ENCODE data around the gene ZMYND11. TPM values are rescaled to one million over a fixed set of nuclear protein-coding genes. Genes with fewer than 3 reads are reported as not detected.

ZMYND11 gene
- total RNA-seq, 1 experiment from 2014 or later = 40.3 TPM

DNA sequence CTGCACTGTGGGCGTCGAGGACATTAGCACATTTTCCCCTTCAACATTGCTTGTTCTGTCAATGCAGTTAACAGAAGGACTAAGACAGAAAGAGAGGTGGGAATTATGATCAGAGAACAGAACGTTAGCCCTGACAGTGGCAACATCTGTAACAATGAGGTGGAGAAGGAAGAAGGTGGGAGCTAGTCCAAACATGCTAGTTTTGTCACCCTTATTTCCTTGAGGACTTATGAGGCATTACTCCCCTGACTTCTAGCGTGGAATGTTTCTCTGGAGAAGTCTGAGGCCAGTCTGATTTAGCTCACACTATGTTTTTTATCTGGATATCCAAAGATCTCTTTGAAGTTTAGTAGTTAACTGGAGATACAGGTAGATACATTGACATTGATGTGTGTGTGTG lies 73.4 kb downstream of the ZMYND11 start:
- no peaks in the 10 kb centered on the region for H3K36me3 Mint-ChIP-seq (ENCODE audit: insufficient read depth, unreplicated experiment)
- TF ChIP-seq, protein P1, sequence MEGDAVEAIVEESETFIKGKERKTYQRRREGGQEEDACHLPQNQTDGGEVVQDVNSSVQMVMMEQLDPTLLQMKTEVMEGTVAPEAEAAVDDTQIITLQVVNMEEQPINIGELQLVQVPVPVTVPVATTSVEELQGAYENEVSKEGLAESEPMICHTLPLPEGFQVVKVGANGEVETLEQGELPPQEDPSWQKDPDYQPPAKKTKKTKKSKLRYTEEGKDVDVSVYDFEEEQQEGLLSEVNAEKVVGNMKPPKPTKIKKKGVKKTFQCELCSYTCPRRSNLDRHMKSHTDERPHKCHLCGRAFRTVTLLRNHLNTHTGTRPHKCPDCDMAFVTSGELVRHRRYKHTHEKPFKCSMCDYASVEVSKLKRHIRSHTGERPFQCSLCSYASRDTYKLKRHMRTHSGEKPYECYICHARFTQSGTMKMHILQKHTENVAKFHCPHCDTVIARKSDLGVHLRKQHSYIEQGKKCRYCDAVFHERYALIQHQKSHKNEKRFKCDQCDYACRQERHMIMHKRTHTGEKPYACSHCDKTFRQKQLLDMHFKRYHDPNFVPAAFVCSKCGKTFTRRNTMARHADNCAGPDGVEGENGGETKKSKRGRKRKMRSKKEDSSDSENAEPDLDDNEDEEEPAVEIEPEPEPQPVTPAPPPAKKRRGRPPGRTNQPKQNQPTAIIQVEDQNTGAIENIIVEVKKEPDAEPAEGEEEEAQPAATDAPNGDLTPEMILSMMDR (IDR thresholded peaks at IDR 0.05; ENCODE audit: unreplicated experiment) = no peak
- H3K4me3 Mint-ChIP-seq (ENCODE audit: low read depth, unreplicated experiment) = no peak overlapping the region
- DNase-seq = no peak
- CTCF ChIA-PET = no interaction called here
- H3K27ac Mint-ChIP-seq (ENCODE audit: unreplicated experiment) = no peak overlapping the region
- no peaks in the 10 kb centered on the region for H3K4me1 Mint-ChIP-seq (ENCODE audit: low read depth, unreplicated experiment)
- intact Hi-C loops (cut with micrococcal nuclease; ENCODE audit: unreplicated experiment) = no loop called here
- no TSS peak for BruUV-seq (replicated peaks)
- no peaks in the 10 kb centered on the region for H3K27me3 Mint-ChIP-seq (ENCODE audit: unreplicated experiment)
- peaks cover 2% of the 10 kb centered on the region for H3K9me3 Mint-ChIP-seq (ENCODE audit: low read depth, unreplicated experiment)

DNA sequence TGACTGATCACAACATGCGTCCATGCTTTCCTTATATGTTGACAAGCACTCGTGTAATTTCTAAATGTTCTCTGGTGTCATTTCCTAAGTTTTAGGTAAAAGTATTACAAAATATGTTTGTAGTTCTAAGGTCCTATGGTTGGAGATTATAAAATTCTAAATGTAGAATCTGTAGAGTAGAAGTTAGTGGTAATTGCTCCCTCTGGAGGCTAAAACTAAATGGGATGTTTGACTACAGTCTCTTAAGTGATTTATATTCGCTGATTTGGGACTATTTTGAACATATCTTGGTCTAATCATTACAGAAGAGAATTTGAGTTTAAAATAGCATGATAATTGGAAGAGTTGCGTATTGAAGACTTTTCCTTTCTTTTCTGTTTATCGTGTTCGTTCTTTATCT lies 74.1 kb downstream of the ZMYND11 start:
- Mint-ChIP-seq H3K27ac (ENCODE audit: unreplicated experiment) (no peak overlapping the region), H3K4me1 (ENCODE audit: low read depth, unreplicated experiment) (no peaks in the 10 kb centered on the region), H3K4me3 (ENCODE audit: low read depth, unreplicated experiment) (no peak overlapping the region), H3K36me3 (ENCODE audit: insufficient read depth, unreplicated experiment) (no peaks in the 10 kb centered on the region), H3K27me3 (ENCODE audit: unreplicated experiment) (no peaks in the 10 kb centered on the region), H3K9me3 (ENCODE audit: low read depth, unreplicated experiment) (peaks cover 2% of the 10 kb centered on the region)
- TF ChIP-seq, protein P1 (IDR thresholded peaks at IDR 0.05; ENCODE audit: unreplicated experiment) = no peak
- no TSS peak for BruUV-seq (replicated peaks)
- DNase-seq = no peak
- intact Hi-C loops (cut with micrococcal nuclease; ENCODE audit: unreplicated experiment) = no loop called here
- CTCF ChIA-PET = no interaction called here

DNA sequence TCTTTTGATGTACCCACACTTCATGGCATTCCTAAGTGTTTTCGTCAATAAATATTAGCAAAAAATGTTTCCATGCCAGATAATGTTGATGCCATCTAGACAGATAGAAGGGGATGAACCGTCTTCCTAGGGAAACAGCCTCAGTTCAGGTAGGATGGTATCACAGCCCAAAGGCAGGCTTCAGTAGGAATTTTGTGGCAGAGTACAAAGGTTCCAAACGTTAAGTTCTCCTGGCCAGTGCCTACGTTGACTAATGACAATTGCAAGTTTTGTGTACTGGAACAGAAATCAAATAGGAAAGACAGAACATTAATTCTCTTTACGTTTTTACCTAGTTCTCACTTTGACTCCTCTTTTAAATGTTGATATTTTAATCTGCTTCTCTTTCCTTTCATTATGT lies 75.0 kb downstream of the ZMYND11 start:
- intact Hi-C loops (cut with micrococcal nuclease; ENCODE audit: unreplicated experiment) = no loop called here

DNA sequence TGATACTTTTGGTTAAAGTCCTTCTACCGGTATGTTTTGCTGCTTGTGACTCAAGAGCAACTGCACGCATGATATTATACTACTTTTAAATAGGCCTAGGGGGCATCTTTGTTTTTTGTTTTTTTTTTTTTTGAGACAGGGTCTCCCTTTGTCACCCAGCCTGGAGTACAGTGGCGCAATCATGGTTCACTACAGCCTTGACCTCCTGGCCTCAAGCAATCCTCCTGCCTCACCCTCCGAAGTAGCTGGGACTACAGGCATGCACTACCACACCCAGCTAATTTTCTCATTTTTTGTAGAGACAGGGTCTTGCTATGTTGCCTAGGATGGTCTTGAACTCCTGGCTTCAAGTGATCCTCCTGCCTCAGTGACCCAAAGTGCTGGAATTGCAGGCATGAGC lies 80.2 kb downstream of the ZMYND11 start:
- DNase-seq = no peak
- Mint-ChIP-seq H3K36me3 (ENCODE audit: insufficient read depth, unreplicated experiment) (no peaks in the 10 kb centered on the region), H3K27me3 (ENCODE audit: unreplicated experiment) (no peaks in the 10 kb centered on the region), H3K9me3 (ENCODE audit: low read depth, unreplicated experiment) (no peaks in the 10 kb centered on the region), H3K4me3 (ENCODE audit: low read depth, unreplicated experiment) (no peak overlapping the region), H3K4me1 (ENCODE audit: low read depth, unreplicated experiment) (no peaks in the 10 kb centered on the region), H3K27ac (ENCODE audit: unreplicated experiment) (no peak overlapping the region)
- BruUV-seq (replicated peaks) = no TSS peak
- TF ChIP-seq, protein P1 (IDR thresholded peaks at IDR 0.05; ENCODE audit: unreplicated experiment) = no peak
- intact Hi-C loops (cut with micrococcal nuclease; ENCODE audit: unreplicated experiment) = no loop called here
- CTCF ChIA-PET = no interaction called here

More for the DNA sequence above, 75.0 kb downstream of the ZMYND11 start:
- Mint-ChIP-seq H3K9me3 (ENCODE audit: low read depth, unreplicated experiment) (peaks cover 2% of the 10 kb centered on the region), H3K4me1 (ENCODE audit: low read depth, unreplicated experiment) (no peaks in the 10 kb centered on the region), H3K36me3 (ENCODE audit: insufficient read depth, unreplicated experiment) (no peaks in the 10 kb centered on the region), H3K27ac (ENCODE audit: unreplicated experiment) (no peak overlapping the region), H3K27me3 (ENCODE audit: unreplicated experiment) (no peaks in the 10 kb centered on the region), H3K4me3 (ENCODE audit: low read depth, unreplicated experiment) (no peak overlapping the region)
- CTCF ChIA-PET = no interaction called here
- TF ChIP-seq, protein P1 (IDR thresholded peaks at IDR 0.05; ENCODE audit: unreplicated experiment) = no peak
- no TSS peak for BruUV-seq (replicated peaks)
- no peak for DNase-seq

DNA sequence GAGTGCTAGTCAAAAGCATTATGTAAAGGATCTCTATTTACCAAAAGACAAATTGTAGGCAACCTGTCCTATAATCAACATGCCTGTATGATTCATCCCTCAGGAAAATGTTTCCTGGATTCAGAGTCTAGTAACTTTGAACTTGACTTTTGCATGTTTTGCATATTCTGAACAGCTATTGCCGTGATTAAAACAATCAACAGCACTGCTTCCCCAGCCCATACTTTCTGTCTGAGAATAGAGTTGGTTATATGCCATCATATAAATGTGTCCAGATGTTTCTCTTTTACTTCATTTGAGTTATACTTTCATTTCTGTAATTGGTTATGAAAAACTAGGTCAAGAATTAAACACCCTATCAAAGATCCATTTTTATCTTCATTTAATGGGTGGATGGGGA lies 83.5 kb downstream of the ZMYND11 start:
- H3K27ac Mint-ChIP-seq (ENCODE audit: unreplicated experiment) = no peak overlapping the region
- no peaks in the 10 kb centered on the region for H3K9me3 Mint-ChIP-seq (ENCODE audit: low read depth, unreplicated experiment)
- no peaks in the 10 kb centered on the region for H3K27me3 Mint-ChIP-seq (ENCODE audit: unreplicated experiment)
- no peaks in the 10 kb centered on the region for H3K4me1 Mint-ChIP-seq (ENCODE audit: low read depth, unreplicated experiment)
- no peak overlapping the region for H3K4me3 Mint-ChIP-seq (ENCODE audit: low read depth, unreplicated experiment)
- DNase-seq = no peak
- intact Hi-C loops (cut with micrococcal nuclease; ENCODE audit: unreplicated experiment) = no loop called here
- no TSS peak for BruUV-seq (replicated peaks)
- CTCF ChIA-PET = no interaction called here
- TF ChIP-seq, protein P1 (IDR thresholded peaks at IDR 0.05; ENCODE audit: unreplicated experiment) = no peak
- no peaks in the 10 kb centered on the region for H3K36me3 Mint-ChIP-seq (ENCODE audit: insufficient read depth, unreplicated experiment)

Measured in Calu3 (cell line).